ENCODE data around the gene SPOCK1. TPM values are rescaled to one million over a fixed set of nuclear protein-coding genes. Genes with fewer than 3 reads are reported as not detected.

SPOCK1 gene
- total RNA-seq, 1 experiment from 2014 or later, result 4.0 TPM

GRCh38 chr5:137209232-137209809 is 289.8 kb downstream of the SPOCK1 start:
- ChIA-PET CTCF (no interaction called here), POLR2A (ENCODE audit: low non-redundant PET) (no interaction called here)
- H3K27ac ChIP-seq (ENCODE audit: low read depth, low read length, poor library complexity, severe bottlenecking), result no peak overlapping the region

GRCh38 chr5:137207023-137207760 is 291.9 kb downstream of the SPOCK1 start:
- TF ChIP-seq, protein P1, sequence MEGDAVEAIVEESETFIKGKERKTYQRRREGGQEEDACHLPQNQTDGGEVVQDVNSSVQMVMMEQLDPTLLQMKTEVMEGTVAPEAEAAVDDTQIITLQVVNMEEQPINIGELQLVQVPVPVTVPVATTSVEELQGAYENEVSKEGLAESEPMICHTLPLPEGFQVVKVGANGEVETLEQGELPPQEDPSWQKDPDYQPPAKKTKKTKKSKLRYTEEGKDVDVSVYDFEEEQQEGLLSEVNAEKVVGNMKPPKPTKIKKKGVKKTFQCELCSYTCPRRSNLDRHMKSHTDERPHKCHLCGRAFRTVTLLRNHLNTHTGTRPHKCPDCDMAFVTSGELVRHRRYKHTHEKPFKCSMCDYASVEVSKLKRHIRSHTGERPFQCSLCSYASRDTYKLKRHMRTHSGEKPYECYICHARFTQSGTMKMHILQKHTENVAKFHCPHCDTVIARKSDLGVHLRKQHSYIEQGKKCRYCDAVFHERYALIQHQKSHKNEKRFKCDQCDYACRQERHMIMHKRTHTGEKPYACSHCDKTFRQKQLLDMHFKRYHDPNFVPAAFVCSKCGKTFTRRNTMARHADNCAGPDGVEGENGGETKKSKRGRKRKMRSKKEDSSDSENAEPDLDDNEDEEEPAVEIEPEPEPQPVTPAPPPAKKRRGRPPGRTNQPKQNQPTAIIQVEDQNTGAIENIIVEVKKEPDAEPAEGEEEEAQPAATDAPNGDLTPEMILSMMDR (conservative IDR thresholded peaks at IDR 0.05; ENCODE audit: low read depth, low read length), result no peak
- no peak for TF ChIP-seq EZH2 (IDR thresholded peaks at IDR 0.05; ENCODE audit: borderline replicate concordance, low read depth, low read length, poor library complexity, severe bottlenecking)
- BruUV-seq (replicated peaks), result no TSS peak
- DNase-seq (ENCODE audit: low spot score), result no peak

More at GRCh38 chr5:137209232-137209809, 289.8 kb downstream of the SPOCK1 start:
- H3K9me3 ChIP-seq (ENCODE audit: low read depth, low read length, poor library complexity, severe bottlenecking), result no peaks in the 10 kb centered on the region
- H3K4me3 ChIP-seq (ENCODE audit: low read depth, low read length, poor library complexity, severe bottlenecking), result no peak overlapping the region
- intact Hi-C loops (cut with micrococcal nuclease; ENCODE audit: unreplicated experiment), result no loop called here
- no TSS peak for BruUV-seq (replicated peaks)
- H3K27me3 ChIP-seq (replicated peaks; ENCODE audit: insufficient read depth, low read depth, low read length, poor library complexity), result peaks cover 3% of the 10 kb centered on the region
- no peak for DNase-seq (ENCODE audit: low spot score)
- TF ChIP-seq, protein P1 (conservative IDR thresholded peaks at IDR 0.05; ENCODE audit: low read depth, low read length), result no peak
- TF ChIP-seq EZH2 (IDR thresholded peaks at IDR 0.05; ENCODE audit: borderline replicate concordance, low read depth, low read length, poor library complexity, severe bottlenecking), result no peak
- no peaks in the 10 kb centered on the region for H3K4me1 ChIP-seq (ENCODE audit: insufficient read depth, low read length, poor library complexity, severe bottlenecking)
- no peaks in the 10 kb centered on the region for H3K36me3 ChIP-seq (ENCODE audit: insufficient read depth, low read length, poor library complexity, severe bottlenecking)

DNA sequence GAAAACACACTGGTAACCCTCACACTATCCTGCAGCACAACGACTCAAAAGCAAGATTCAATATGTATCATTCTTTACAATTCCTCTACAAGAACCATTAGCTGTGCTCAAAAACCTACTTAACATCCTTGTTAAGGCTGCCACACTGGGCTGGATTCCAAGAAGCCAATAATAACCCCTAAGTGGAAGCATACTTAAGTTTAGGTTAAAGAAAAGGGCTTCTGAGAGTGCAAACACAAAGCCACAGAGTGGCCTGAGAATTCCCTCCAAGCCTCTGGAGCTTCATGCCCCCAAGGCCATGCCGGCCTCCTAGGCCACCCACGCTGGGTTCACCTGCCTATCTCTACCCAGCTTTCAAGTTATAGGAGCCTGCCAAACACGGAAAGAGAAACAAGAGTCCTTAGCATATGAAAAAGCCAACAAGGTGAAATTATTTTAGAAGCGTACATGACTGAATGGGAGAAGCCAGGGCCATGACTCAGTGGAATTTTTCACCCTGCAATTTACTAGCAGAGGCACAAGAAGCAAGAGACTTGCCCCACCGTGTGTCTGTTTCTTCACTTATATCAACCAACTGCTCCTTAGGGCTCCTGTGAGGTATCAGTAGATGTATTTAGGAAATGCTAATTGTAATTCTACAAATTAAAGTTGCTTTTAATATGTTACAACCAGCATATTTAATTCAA is 293.0 kb downstream of the SPOCK1 start:
- BruUV-seq (replicated peaks), result no TSS peak
- no peak overlapping the region for H3K27ac ChIP-seq (ENCODE audit: low read depth, low read length, poor library complexity, severe bottlenecking)
- TF ChIP-seq EZH2 (IDR thresholded peaks at IDR 0.05; ENCODE audit: borderline replicate concordance, low read depth, low read length, poor library complexity, severe bottlenecking), result no peak
- TF ChIP-seq, protein P1 (conservative IDR thresholded peaks at IDR 0.05; ENCODE audit: low read depth, low read length), result no peak
- peaks cover 6% of the 10 kb centered on the region for H3K27me3 ChIP-seq (replicated peaks; ENCODE audit: insufficient read depth, low read depth, low read length, poor library complexity)
- H3K4me3 ChIP-seq (ENCODE audit: low read depth, low read length, poor library complexity, severe bottlenecking), result no peak overlapping the region
- H3K4me1 ChIP-seq (ENCODE audit: insufficient read depth, low read length, poor library complexity, severe bottlenecking), result no peaks in the 10 kb centered on the region
- ChIA-PET POLR2A (ENCODE audit: low non-redundant PET) (no interaction called here), CTCF (no interaction called here)
- intact Hi-C loops (cut with micrococcal nuclease; ENCODE audit: unreplicated experiment), result no loop called here
- DNase-seq (ENCODE audit: low spot score), result peak; percentile 48
- H3K36me3 ChIP-seq (ENCODE audit: insufficient read depth, low read length, poor library complexity, severe bottlenecking), result no peaks in the 10 kb centered on the region
- H3K9me3 ChIP-seq (ENCODE audit: low read depth, low read length, poor library complexity, severe bottlenecking), result no peaks in the 10 kb centered on the region

More at GRCh38 chr5:137207023-137207760, 291.9 kb downstream of the SPOCK1 start:
- Histone ChIP-seq H3K9me3 (ENCODE audit: low read depth, low read length, poor library complexity, severe bottlenecking) (no peaks in the 10 kb centered on the region), H3K36me3 (ENCODE audit: insufficient read depth, low read length, poor library complexity, severe bottlenecking) (no peaks in the 10 kb centered on the region), H3K4me1 (ENCODE audit: insufficient read depth, low read length, poor library complexity, severe bottlenecking) (no peaks in the 10 kb centered on the region), H3K4me3 (ENCODE audit: low read depth, low read length, poor library complexity, severe bottlenecking) (no peak overlapping the region), H3K27ac (ENCODE audit: low read depth, low read length, poor library complexity, severe bottlenecking) (no peak overlapping the region), H3K27me3 (replicated peaks; ENCODE audit: insufficient read depth, low read depth, low read length, poor library complexity) (peaks cover 3% of the 10 kb centered on the region)
- ChIA-PET POLR2A (ENCODE audit: low non-redundant PET) (no interaction called here), CTCF (no interaction called here)
- intact Hi-C loops (cut with micrococcal nuclease; ENCODE audit: unreplicated experiment), result no loop called here

Data from A673 (cell line).